ENCODE results near the gene PRKAR2A.

GRCh38 chr3:48820612-48821324 is 26.9 kb downstream of the PRKAR2A start:
- TF ChIP-seq CTCF (IDR thresholded peaks at IDR 0.05; ENCODE audit: poor library complexity, severe bottlenecking): no peak
- no peak for TF ChIP-seq POLR2AphosphoS5 (IDR thresholded peaks at IDR 0.05)
- no peak for TF ChIP-seq TAF1 (IDR thresholded peaks at IDR 0.05; ENCODE audit: low read depth)
